ENCODE results near the gene LAMA5. TPM values are rescaled to one million over a fixed set of nuclear protein-coding genes. Genes with fewer than 3 reads are reported as not detected.

Gene LAMA5
- total RNA-seq, 1 donor from 2014 or later, result 70.9 TPM

- intact Hi-C loops (cut with micrococcal nuclease), result no loop called here
- no peak for DNase-seq
- Histone ChIP-seq H3K4me3 (no peak overlapping the region), H3K9me3 (replicated peaks) (no peaks in the 10 kb centered on the region), H3K27ac (replicated peaks) (peak overlapping the region; percentile 19), H3K27me3 (ENCODE audit: low read depth) (no peaks in the 10 kb centered on the region), H3K4me1 (peaks cover 42% of the 10 kb centered on the region), H3K36me3 (peaks cover 82% of the 10 kb centered on the region)
- TF ChIP-seq CTCF (IDR thresholded peaks at IDR 0.05; ENCODE audit: borderline replicate concordance), result no peak
These were observed 59.6 kb downstream of the LAMA5 start for GRCh38 chr20:62307226-62308101.

GRCh38 chr20:62306414-62307187, 60.5 kb downstream of the LAMA5 start:
- Histone ChIP-seq H3K4me3 (no peak overlapping the region), H3K36me3 (peaks cover 73% of the 10 kb centered on the region), H3K27me3 (ENCODE audit: low read depth) (no peaks in the 10 kb centered on the region), H3K4me1 (peaks cover 50% of the 10 kb centered on the region), H3K9me3 (replicated peaks) (no peaks in the 10 kb centered on the region), H3K27ac (replicated peaks) (no peak overlapping the region)
- intact Hi-C loops (cut with micrococcal nuclease), result no loop called here
- TF ChIP-seq CTCF (IDR thresholded peaks at IDR 0.05; ENCODE audit: borderline replicate concordance), result no peak
- no peak for DNase-seq

- Histone ChIP-seq H3K27ac (replicated peaks) (peak overlapping the region; percentile 99), H3K4me1 (peaks cover 53% of the 10 kb centered on the region), H3K9me3 (replicated peaks) (no peaks in the 10 kb centered on the region), H3K36me3 (peaks cover 66% of the 10 kb centered on the region), H3K27me3 (ENCODE audit: low read depth) (no peaks in the 10 kb centered on the region), H3K4me3 (no peak overlapping the region)
- no peak for DNase-seq
- intact Hi-C loops (cut with micrococcal nuclease), result no loop called here
- no peak for TF ChIP-seq CTCF (IDR thresholded peaks at IDR 0.05; ENCODE audit: borderline replicate concordance)
These were observed 61.2 kb downstream of the LAMA5 start for GRCh38 chr20:62305765-62306413.

GRCh38 chr20:62305149-62305764, 61.9 kb downstream of the LAMA5 start:
- Histone ChIP-seq H3K27ac (replicated peaks) (peak overlapping the region; percentile 99), H3K27me3 (ENCODE audit: low read depth) (no peaks in the 10 kb centered on the region), H3K36me3 (peaks cover 60% of the 10 kb centered on the region), H3K9me3 (replicated peaks) (no peaks in the 10 kb centered on the region), H3K4me3 (peak overlapping the region; percentile 94), H3K4me1 (peaks cover 53% of the 10 kb centered on the region)
- TF ChIP-seq CTCF (IDR thresholded peaks at IDR 0.05; ENCODE audit: borderline replicate concordance), result no peak
- intact Hi-C loops (cut with micrococcal nuclease), result no loop called here
- DNase-seq, result no peak
